ENCODE data around the gene HPD. TPM values are rescaled to one million over a fixed set of nuclear protein-coding genes. Genes with fewer than 3 reads are reported as not detected.
A peak's percentile ranks its signal among the peaks of the same experiment; 100 is the strongest.

Gene HPD
- total and polyA plus RNA-seq, 8 donors: 0.11 to 2.1 (median 0.30) TPM; not detected in 3

DNA sequence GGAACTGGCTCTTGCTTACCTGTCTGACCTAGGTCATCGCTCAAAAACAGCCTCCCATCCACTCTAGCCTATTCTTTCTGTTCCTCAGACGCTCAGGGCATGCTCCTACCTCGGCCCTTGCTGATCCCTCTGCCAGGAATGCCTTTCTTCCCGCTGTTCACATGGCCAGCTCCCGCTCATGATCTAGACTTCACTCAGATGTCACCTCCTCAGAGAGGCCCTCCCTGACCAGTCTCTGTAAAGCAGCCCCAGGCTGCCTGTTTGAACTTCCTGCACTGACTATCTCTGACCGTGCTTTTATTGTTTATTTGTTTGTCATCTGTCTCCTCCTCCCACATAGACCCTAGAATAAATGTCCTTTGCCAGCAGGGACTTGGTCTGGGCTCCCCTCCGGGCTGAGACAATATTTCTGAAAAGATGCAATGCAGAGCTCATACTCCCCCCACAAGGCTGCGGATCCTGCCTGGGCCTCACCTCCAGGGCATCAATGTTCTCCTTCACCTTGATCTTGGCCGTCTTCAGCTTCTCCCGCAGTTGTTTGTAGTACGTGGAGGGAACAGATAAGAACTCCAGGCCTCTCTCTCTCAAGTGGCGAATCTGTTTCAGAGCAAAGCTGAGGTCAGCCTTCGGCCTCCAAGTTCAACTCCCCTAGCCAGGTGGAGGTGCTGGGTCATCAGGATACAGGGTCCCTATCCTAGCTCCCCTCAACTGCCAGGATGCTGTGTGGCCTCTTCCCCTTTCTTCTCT is 15.2 kb downstream of the HPD start:
- H3K36me3 ChIP-seq: no peaks in the 10 kb centered on the region
- no peak overlapping the region for H3K4me3 ChIP-seq
- no peak for ATAC-seq
- intact Hi-C loops (cut with DNase I): no loop called here
- H3K27ac ChIP-seq: no peak overlapping the region
- no peaks in the 10 kb centered on the region for H3K9me3 ChIP-seq
- peaks cover 0 to 8% of the 10 kb centered on the region in 2 donors for H3K4me1 ChIP-seq
- no peaks in the 10 kb centered on the region for H3K27me3 ChIP-seq
- TF ChIP-seq, protein P1, sequence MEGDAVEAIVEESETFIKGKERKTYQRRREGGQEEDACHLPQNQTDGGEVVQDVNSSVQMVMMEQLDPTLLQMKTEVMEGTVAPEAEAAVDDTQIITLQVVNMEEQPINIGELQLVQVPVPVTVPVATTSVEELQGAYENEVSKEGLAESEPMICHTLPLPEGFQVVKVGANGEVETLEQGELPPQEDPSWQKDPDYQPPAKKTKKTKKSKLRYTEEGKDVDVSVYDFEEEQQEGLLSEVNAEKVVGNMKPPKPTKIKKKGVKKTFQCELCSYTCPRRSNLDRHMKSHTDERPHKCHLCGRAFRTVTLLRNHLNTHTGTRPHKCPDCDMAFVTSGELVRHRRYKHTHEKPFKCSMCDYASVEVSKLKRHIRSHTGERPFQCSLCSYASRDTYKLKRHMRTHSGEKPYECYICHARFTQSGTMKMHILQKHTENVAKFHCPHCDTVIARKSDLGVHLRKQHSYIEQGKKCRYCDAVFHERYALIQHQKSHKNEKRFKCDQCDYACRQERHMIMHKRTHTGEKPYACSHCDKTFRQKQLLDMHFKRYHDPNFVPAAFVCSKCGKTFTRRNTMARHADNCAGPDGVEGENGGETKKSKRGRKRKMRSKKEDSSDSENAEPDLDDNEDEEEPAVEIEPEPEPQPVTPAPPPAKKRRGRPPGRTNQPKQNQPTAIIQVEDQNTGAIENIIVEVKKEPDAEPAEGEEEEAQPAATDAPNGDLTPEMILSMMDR (IDR thresholded peaks at IDR 0.05): no peak
- no peak for DNase-seq

DNA sequence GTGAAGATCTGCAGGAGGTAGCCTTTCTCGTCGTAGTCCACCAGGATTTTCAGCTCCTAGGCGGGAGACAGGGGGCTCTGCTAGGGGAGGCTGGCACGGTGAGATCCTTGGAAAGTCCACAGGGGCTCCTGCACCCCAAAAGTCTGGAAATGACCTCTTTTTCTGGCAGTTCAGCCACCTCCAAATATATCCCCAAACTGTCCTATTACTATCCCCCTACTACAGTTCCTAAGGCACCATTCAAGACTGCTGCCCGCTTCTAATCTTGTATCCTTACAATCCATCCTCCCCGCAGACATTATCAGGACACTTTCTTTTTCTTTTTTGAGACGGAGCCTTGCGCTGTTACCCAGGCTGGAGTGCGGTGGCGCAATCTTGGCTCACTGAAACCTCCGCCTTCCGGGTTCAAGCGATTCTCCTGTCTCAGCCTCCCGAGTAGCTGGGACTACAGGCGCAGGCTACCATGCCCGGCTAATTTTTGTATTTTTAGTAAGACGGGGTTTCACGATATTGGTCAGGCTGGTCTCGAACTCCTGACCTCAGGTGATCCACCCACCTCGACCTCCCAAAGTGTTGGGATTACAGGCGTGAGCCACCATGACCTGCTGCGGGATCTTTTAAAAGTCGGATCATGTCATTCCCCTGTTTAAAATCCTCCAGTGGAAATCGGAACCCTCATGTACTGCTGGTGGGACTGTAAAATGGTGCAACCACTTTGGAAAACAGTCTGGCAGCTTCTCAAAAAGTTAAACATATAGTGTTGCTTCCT is 18.5 kb downstream of the HPD start:
- Histone ChIP-seq H3K4me3 (peak overlapping the region; percentile 51 to 59), H3K36me3 (no peaks in the 10 kb centered on the region), H3K9me3 (no peaks in the 10 kb centered on the region), H3K27ac (peak overlapping the region in 1 of 2 donors; percentile 85), H3K4me1 (peaks cover 0 to 17% of the 10 kb centered on the region in 2 donors), H3K27me3 (no peaks in the 10 kb centered on the region)
- ATAC-seq: peak; percentile 1
- DNase-seq: no peak
- intact Hi-C loops (cut with DNase I): no loop called here
- TF ChIP-seq, protein P1 (IDR thresholded peaks at IDR 0.05): no peak

DNA sequence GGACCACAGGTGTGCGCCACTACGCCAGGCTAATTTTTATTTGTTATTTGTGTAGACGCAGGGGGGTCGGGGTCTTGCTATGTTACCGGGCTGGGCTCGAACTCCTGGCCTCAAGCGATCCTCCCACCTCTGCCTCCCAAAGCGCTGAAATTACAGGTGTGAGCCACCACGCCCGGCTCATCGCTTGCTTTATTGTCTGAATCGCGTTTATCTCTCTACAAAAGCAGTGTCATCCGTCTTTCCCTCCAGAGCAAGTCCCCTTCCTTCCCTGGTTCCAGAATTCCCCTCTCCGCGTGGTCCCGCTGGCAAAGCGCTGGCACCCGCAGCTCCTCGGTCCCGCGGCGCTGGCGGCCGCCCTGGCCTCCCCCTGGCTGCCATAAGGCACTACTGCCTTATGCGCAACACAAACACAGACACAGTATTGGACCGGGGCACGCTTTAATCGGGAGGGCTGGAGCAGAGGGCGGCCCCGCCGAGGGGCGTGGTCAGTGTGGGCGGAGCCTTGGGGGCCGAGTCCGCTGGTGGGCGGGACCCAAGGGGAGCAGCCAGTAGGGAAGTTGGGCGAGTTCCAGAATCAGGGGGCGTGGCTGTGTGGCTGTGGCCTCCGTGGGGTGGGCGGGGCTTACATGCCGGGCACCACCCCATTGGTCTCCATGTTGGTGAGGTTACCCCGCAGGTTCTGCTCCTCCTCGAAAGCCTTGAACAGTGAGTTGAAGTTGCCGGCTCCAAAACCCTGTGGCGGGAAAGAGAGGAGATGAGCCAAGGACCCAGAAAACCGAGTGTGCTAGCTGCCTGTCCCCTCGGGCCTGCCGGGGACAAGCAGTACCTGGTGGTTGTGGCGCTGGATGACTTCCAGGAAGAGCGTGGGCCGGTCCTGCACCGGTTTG is 19.3 kb downstream of the HPD start:
- Histone ChIP-seq H3K4me3 (peak overlapping the region; percentile 51 to 59), H3K27ac (peak overlapping the region in 1 of 2 donors; percentile 85), H3K36me3 (no peaks in the 10 kb centered on the region), H3K27me3 (no peaks in the 10 kb centered on the region), H3K9me3 (no peaks in the 10 kb centered on the region), H3K4me1 (peaks cover 0 to 19% of the 10 kb centered on the region in 2 donors)
- ATAC-seq: peak; percentile 99
- intact Hi-C loops (cut with DNase I): no loop called here
- peak; percentile 86 to 100 (median 98) for DNase-seq
- TF ChIP-seq, protein P1 (IDR thresholded peaks at IDR 0.05): peak in 1 of 2 donors; percentile 57

DNA sequence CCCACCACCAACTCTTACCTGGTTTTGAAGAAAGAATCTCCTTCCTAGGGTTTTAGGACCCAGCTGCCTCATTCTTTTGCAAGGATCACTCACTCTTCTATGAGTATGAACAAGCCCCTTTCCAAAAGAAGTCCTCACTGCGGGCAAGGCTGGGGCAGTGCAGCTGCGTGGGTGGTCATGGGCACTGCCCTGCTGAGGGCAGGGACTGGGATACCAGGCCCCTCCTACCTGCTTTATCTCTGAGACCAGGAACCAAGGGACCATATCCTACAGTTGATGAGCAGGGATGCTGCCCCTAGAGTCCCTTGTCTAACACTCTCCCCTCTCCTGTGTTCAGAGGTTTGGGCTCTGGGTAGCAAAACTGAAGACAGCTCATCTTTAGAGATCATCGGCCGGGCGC is 20.5 kb downstream of the HPD start:
- ATAC-seq: no peak

More for the DNA sequence above, 20.5 kb downstream of the HPD start:
- intact Hi-C loops (cut with DNase I): no loop called here
- H3K27ac ChIP-seq: no peak overlapping the region
- H3K27me3 ChIP-seq: no peaks in the 10 kb centered on the region
- no peaks in the 10 kb centered on the region for H3K9me3 ChIP-seq
- no peaks in the 10 kb centered on the region for H3K36me3 ChIP-seq
- no peak for DNase-seq
- peaks cover 0 to 19% of the 10 kb centered on the region in 2 donors for H3K4me1 ChIP-seq
- TF ChIP-seq, protein P1 (IDR thresholded peaks at IDR 0.05): no peak
- no peak overlapping the region for H3K4me3 ChIP-seq
